ENCODE data around the gene TBC1D4. TPM values are rescaled to one million over a fixed set of nuclear protein-coding genes. Genes with fewer than 3 reads are reported as not detected.

The TBC1D4 gene
- total RNA-seq, 4 donors from 2014 or later: 20.2 to 74.7 (median 30.9) TPM

DNA sequence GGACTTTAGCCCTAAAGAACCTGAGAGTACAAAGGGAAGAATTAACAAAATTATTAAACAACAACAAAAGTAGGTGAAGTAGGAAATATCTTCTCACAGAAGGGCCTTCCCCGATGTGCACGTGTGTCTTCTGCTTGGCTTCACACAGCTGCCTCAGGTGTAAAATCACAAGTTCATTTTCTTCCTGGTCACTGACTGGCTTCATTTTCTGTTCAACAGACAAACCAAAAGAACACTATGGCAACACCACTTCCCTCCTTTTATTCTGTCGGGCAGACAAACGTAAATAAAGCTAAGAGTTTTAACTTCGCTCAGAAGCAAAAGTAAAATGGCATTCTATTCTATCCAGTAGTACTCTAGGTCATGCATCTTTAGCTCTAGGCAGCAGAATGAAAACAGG is 140.9 kb downstream of the TBC1D4 start:
- Histone ChIP-seq H3K9me3 (no peaks in the 10 kb centered on the region), H3K4me1 (no peaks in the 10 kb centered on the region), H3K36me3 (no peaks in the 10 kb centered on the region), H3K27me3 (no peaks in the 10 kb centered on the region), H3K4me3 (no peak overlapping the region), H3K27ac (no peak overlapping the region)
- TF ChIP-seq POLR2A (IDR thresholded peaks at IDR 0.05): no peak
- TF ChIP-seq CTCF (IDR thresholded peaks at IDR 0.05): no peak
- intact Hi-C loops (cut with DNase I; ENCODE audit: low total_unique reads): no loop called here
- DNase-seq: no peak

- Histone ChIP-seq H3K9me3 (no peaks in the 10 kb centered on the region), H3K36me3 (no peaks in the 10 kb centered on the region), H3K4me3 (no peak overlapping the region), H3K27me3 (no peaks in the 10 kb centered on the region), H3K27ac (no peak overlapping the region), H3K4me1 (no peaks in the 10 kb centered on the region)
- intact Hi-C loops (cut with DNase I; ENCODE audit: low total_unique reads): no loop called here
- DNase-seq: no peak
- TF ChIP-seq POLR2A (IDR thresholded peaks at IDR 0.05): no peak
- no peak for TF ChIP-seq CTCF (IDR thresholded peaks at IDR 0.05)
Measured at GRCh38 chr13:75339635-75340374, 142.2 kb downstream of the TBC1D4 start.

DNA sequence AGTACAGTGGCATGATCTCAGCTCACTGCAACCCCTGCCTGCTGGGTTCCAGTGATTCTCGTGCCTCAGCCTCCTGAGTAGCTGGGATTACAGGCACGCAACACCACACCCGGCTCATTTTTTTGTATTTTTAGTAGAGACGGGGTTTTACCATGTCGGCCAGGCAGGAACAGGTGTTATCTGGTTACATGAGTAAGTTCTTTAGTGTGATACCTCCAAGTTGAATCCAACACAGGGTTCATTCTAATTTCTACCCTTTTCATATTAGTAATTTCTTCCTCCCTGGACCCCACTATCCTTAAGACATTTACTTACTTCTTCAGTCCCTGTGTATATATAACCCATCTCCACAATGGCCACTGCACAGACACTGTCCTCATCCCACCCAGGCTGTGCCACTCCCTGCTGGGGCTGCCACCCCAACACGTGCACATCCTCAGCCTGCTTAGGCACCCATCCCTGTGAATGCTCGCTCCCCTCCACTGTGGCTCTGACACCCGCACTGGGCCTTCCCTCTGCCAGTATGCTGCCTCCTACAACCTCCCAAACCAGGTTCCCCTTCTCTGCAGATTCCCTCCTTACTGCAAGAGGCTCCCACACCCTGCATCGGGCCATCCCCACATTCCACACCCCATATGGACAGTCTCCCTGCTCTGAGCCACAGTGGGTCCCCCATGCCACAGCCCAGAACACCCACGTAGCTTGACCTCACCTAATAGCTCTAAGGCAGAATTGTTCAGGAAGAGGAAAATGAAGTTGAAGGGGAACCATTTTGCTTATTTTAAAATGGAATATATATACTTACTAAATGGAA is 147.1 kb downstream of the TBC1D4 start:
- TF ChIP-seq CTCF (IDR thresholded peaks at IDR 0.05) (no peak), POLR2A (IDR thresholded peaks at IDR 0.05) (no peak)
- intact Hi-C loops (cut with DNase I; ENCODE audit: low total_unique reads): no loop called here
- Histone ChIP-seq H3K4me3 (no peak overlapping the region), H3K27ac (no peak overlapping the region), H3K27me3 (no peaks in the 10 kb centered on the region), H3K4me1 (no peaks in the 10 kb centered on the region), H3K36me3 (no peaks in the 10 kb centered on the region), H3K9me3 (no peaks in the 10 kb centered on the region)
- no peak for DNase-seq

GRCh38 chr13:75333103-75333502 is 148.9 kb downstream of the TBC1D4 start:
- no peak for DNase-seq
- H3K4me3 ChIP-seq: no peak overlapping the region
- no peaks in the 10 kb centered on the region for H3K27me3 ChIP-seq
- H3K36me3 ChIP-seq: no peaks in the 10 kb centered on the region
- H3K4me1 ChIP-seq: no peaks in the 10 kb centered on the region
- no peak for TF ChIP-seq POLR2A (IDR thresholded peaks at IDR 0.05)
- no peak for TF ChIP-seq CTCF (IDR thresholded peaks at IDR 0.05)
- no peak overlapping the region for H3K27ac ChIP-seq
- H3K9me3 ChIP-seq: no peaks in the 10 kb centered on the region
- intact Hi-C loops (cut with DNase I; ENCODE audit: low total_unique reads): no loop called here

DNA sequence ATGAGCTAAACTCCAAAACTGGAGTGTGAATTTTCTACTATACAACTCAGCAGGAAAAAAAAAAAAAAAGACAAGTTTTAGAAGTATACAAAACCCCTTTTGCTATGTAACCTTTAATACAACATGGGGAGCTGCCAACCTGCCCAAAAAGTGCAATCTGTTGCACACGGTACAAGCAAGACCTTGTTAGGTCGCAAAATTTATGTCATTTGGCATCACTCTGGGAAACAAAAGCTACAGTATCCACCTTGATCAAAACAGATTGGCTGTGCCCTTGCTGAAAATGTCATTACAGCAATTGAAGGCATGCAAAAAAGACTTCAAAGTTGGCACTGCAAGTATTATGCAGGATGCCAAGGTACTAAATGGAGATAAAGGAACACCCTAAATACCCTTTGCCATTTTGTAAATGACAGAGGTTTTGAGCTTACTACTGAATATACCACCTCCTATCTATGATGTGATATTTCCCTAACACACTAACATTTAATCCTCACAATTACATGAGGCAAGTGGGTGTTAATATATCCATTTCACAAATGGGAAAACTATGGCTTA is 150.1 kb downstream of the TBC1D4 start:
- intact Hi-C loops (cut with DNase I; ENCODE audit: low total_unique reads): no loop called here
- no peak for DNase-seq
- no peak overlapping the region for H3K27ac ChIP-seq
- TF ChIP-seq POLR2A (IDR thresholded peaks at IDR 0.05): no peak
- no peak for TF ChIP-seq CTCF (IDR thresholded peaks at IDR 0.05)
- H3K4me1 ChIP-seq: no peaks in the 10 kb centered on the region
- H3K4me3 ChIP-seq: no peak overlapping the region
- no peaks in the 10 kb centered on the region for H3K27me3 ChIP-seq
- no peaks in the 10 kb centered on the region for H3K36me3 ChIP-seq
- no peaks in the 10 kb centered on the region for H3K9me3 ChIP-seq

All from uterus (tissue), 4 donors.